IPS DF 6.9 (cell line): ENCODE results near the gene TREML2.

Source experiments
- DNase-seq: peaks from one replicate; pipeline ENCODE4 v3.0.0-alpha.2; 2013; ENCODE audit warnings: low read depth, low spot score
- H3K27ac ChIP-seq: one replicate; pipeline ENCODE4 v1.5.1; 2013; ENCODE audit warnings: low read length, control low read depth
- H3K27me3 ChIP-seq: 2 replicates; pipeline ENCODE4 v1.6.1; 2013; ENCODE audit warnings: mild to moderate bottlenecking, low read length; ENCODE audit not compliant: control insufficient read depth, insufficient read depth
- H3K36me3 ChIP-seq: 2 replicates; pipeline ENCODE4 v1.6.1; 2013; ENCODE audit warnings: low read length; ENCODE audit not compliant: control insufficient read depth, insufficient read depth
- H3K4me1 ChIP-seq: 2 replicates; pipeline ENCODE4 v1.6.1; 2013; ENCODE audit warnings: low read length; ENCODE audit not compliant: control insufficient read depth, insufficient read depth
- H3K4me3 ChIP-seq: 2 replicates; pipeline ENCODE4 v1.5.1; 2013; ENCODE audit warnings: mild to moderate bottlenecking, low read length
- H3K9me3 ChIP-seq: 2 replicates; pipeline ENCODE4 v1.6.1; 2013; ENCODE audit warnings: low read length, inconsistent platforms; ENCODE audit not compliant: control insufficient read depth, insufficient read depth
- WGBS: extraction: QIAGEN DNeasy Blood & Tissue Kit; methylation state at CpG from one replicate; pipeline ENCODE4 v1.1.7; 2013; ENCODE audit warnings: mixed read lengths, missing lambda C conversion rate; ENCODE audit not compliant: insufficient read length, insufficient coverage; 5-methylcytosine and 5-hydroxymethylcytosine counted together

The TREML2 gene

GRCh38 chr6:41162687-41163418 is 38.1 kb downstream of the TREML2 start, which contains the start of gene TREM2:
Gene TREM2, minus strand, starts transcription at chr6:41163116. Its CDS starts 34 bp downstream, at chr6:41163082.
- Histone ChIP-seq H3K9me3 (no peaks in the 10 kb centered on the region), H3K36me3 (no peaks in the 10 kb centered on the region), H3K4me1 (no peaks in the 10 kb centered on the region), H3K4me3 (no peak within 1 kb of the TSS), H3K27ac (no peak within 1 kb of the TSS), H3K27me3 (no peaks in the 10 kb centered on the region)
- no CpG with 5 or more reads among the region's 10 CpGs for WGBS
- DNase-seq = no peak

- no peak for DNase-seq
- WGBS = no CpG with 5 or more reads among the region's 13 CpGs
- Histone ChIP-seq H3K4me3 (no peak overlapping the region), H3K36me3 (no peaks in the 10 kb centered on the region), H3K27ac (no peak overlapping the region), H3K4me1 (no peaks in the 10 kb centered on the region), H3K27me3 (no peaks in the 10 kb centered on the region), H3K9me3 (no peaks in the 10 kb centered on the region)
Observed at GRCh38 chr6:41161851-41162552, 38.9 kb downstream of the TREML2 start.

GRCh38 chr6:41161380-41161779 is 39.6 kb downstream of the TREML2 start:
- Histone ChIP-seq H3K27me3 (no peaks in the 10 kb centered on the region), H3K9me3 (no peaks in the 10 kb centered on the region), H3K27ac (no peak overlapping the region), H3K4me3 (no peak overlapping the region), H3K4me1 (no peaks in the 10 kb centered on the region), H3K36me3 (no peaks in the 10 kb centered on the region)
- DNase-seq = no peak
- no CpG with 5 or more reads among the region's 10 CpGs for WGBS

- Histone ChIP-seq H3K4me1 (no peaks in the 10 kb centered on the region), H3K36me3 (no peaks in the 10 kb centered on the region), H3K9me3 (no peaks in the 10 kb centered on the region), H3K27ac (no peak overlapping the region), H3K27me3 (no peaks in the 10 kb centered on the region), H3K4me3 (no peak overlapping the region)
- no peak for DNase-seq
- WGBS = no CpG with 5 or more reads among the region's 3 CpGs
Observed at GRCh38 chr6:41160933-41161332, 40.0 kb downstream of the TREML2 start.

GRCh38 chr6:41159415-41160082 is 41.4 kb downstream of the TREML2 start:
- no peak overlapping the region for H3K4me3 ChIP-seq
- no peak overlapping the region for H3K27ac ChIP-seq
- no CpG with 5 or more reads among the region's 12 CpGs for WGBS
- no peaks in the 10 kb centered on the region for H3K36me3 ChIP-seq
- H3K9me3 ChIP-seq = no peaks in the 10 kb centered on the region
- no peaks in the 10 kb centered on the region for H3K4me1 ChIP-seq
- H3K27me3 ChIP-seq = no peaks in the 10 kb centered on the region
- no peak for DNase-seq

GRCh38 chr6:41157323-41157722 is 43.6 kb downstream of the TREML2 start:
- Histone ChIP-seq H3K4me1 (no peaks in the 10 kb centered on the region), H3K27me3 (no peaks in the 10 kb centered on the region), H3K36me3 (no peaks in the 10 kb centered on the region), H3K27ac (no peak overlapping the region), H3K9me3 (no peaks in the 10 kb centered on the region), H3K4me3 (no peak overlapping the region)
- no CpG with 5 or more reads among the region's 5 CpGs for WGBS
- DNase-seq = no peak

- no peak for DNase-seq
- H3K4me3 ChIP-seq = no peak overlapping the region
- H3K4me1 ChIP-seq = no peaks in the 10 kb centered on the region; the same call in 1 of the 2 replicates
- H3K9me3 ChIP-seq = no peaks in the 10 kb centered on the region
- WGBS = no CpG with 5 or more reads among the region's 6 CpGs
- H3K27ac ChIP-seq = no peak overlapping the region
- H3K36me3 ChIP-seq = no peaks in the 10 kb centered on the region
- H3K27me3 ChIP-seq = no peaks in the 10 kb centered on the region
Observed at GRCh38 chr6:41156771-41157170, 44.2 kb downstream of the TREML2 start.

- Histone ChIP-seq H3K4me1 (no peaks in the 10 kb centered on the region; the same call in 1 of the 2 replicates), H3K27ac (no peak overlapping the region), H3K4me3 (no peak overlapping the region), H3K36me3 (no peaks in the 10 kb centered on the region), H3K27me3 (no peaks in the 10 kb centered on the region), H3K9me3 (no peaks in the 10 kb centered on the region)
- WGBS = no CpG with 5 or more reads among the region's 4 CpGs
- no peak for DNase-seq
Observed at GRCh38 chr6:41156001-41156400, 44.9 kb downstream of the TREML2 start.

GRCh38 chr6:41155132-41155805 is 45.7 kb downstream of the TREML2 start:
- DNase-seq = no peak
- no peak overlapping the region for H3K27ac ChIP-seq
- no CpG with 5 or more reads among the region's 7 CpGs for WGBS

GRCh38 chr6:41153992-41154625 is 46.8 kb downstream of the TREML2 start, which contains the start of gene TREML1:
Gene TREML1, minus strand, starts transcription at chr6:41154347. Its CDS starts 59 bp downstream, at chr6:41154288.
- no peak for DNase-seq
- H3K4me1 ChIP-seq = no peaks in the 10 kb centered on the region; the same call in 1 of the 2 replicates
- H3K4me3 ChIP-seq = no peak within 1 kb of the TSS
- no peaks in the 10 kb centered on the region for H3K36me3 ChIP-seq
- no peaks in the 10 kb centered on the region for H3K27me3 ChIP-seq
- no peaks in the 10 kb centered on the region for H3K9me3 ChIP-seq
- WGBS = no CpG with 5 or more reads among the region's 5 CpGs
- H3K27ac ChIP-seq = no peak within 1 kb of the TSS

More at GRCh38 chr6:41155132-41155805, 45.7 kb downstream of the TREML2 start:
- Histone ChIP-seq H3K36me3 (no peaks in the 10 kb centered on the region), H3K4me3 (no peak overlapping the region), H3K4me1 (no peaks in the 10 kb centered on the region; the same call in 1 of the 2 replicates), H3K9me3 (no peaks in the 10 kb centered on the region), H3K27me3 (no peaks in the 10 kb centered on the region)
